GM21515 (cell line): ENCODE results near the gene AHR.
"Not testable (repeated sequence)": the region's sequence is repeated elsewhere in the genome, so short reads cannot be mapped to it uniquely, and the experiment has no call there.

Experiments
- ATAC-seq: cut with Tn5 transposase; IDR thresholded peaks from one replicate; pipeline ENCODE4 v1.9.1; 2021; ENCODE audit not compliant: unreplicated experiment

Gene AHR

GRCh38 chr7:17336168-17336567 lies 37.7 kb downstream of the AHR start:
- ATAC-seq, result no peak

GRCh38 chr7:17339139-17339538 lies 40.7 kb downstream of the AHR start:
- ATAC-seq, result no peak

- ATAC-seq, result no peak
Measured at GRCh38 chr7:17339952-17340351, 41.5 kb downstream of the AHR start.

GRCh38 chr7:17340655-17341054 lies 42.2 kb downstream of the AHR start:
- ATAC-seq, result no peak

GRCh38 chr7:17342756-17343155 lies 44.3 kb downstream of the AHR start:
- no peak for ATAC-seq

- no peak for ATAC-seq
Measured at GRCh38 chr7:17347401-17347800, 48.9 kb downstream of the AHR start.

- not testable (repeated sequence) for ATAC-seq
Measured at GRCh38 chr7:17348932-17349331, 50.5 kb downstream of the AHR start.

- not testable (repeated sequence) for ATAC-seq
Measured at GRCh38 chr7:17350321-17350720, 51.9 kb downstream of the AHR start.

- ATAC-seq, result not testable (repeated sequence)
Measured at GRCh38 chr7:17353650-17354419, 55.4 kb downstream of the AHR start.

- no peak for ATAC-seq
Measured at GRCh38 chr7:17354473-17354872, 56.0 kb downstream of the AHR start.

GRCh38 chr7:17355050-17355449 lies 56.6 kb downstream of the AHR start:
- no peak for ATAC-seq

GRCh38 chr7:17357952-17358351 lies 59.5 kb downstream of the AHR start:
- ATAC-seq, result no peak

- ATAC-seq, result no peak
Measured at GRCh38 chr7:17359610-17360009, 61.2 kb downstream of the AHR start.

GRCh38 chr7:17362439-17363105 lies 64.1 kb downstream of the AHR start:
- ATAC-seq, result no peak

- ATAC-seq, result no peak
Measured at GRCh38 chr7:17364671-17365070, 66.2 kb downstream of the AHR start.

- ATAC-seq, result no peak
Measured at GRCh38 chr7:17365775-17366174, 67.3 kb downstream of the AHR start.

GRCh38 chr7:17367502-17367901 lies 69.0 kb downstream of the AHR start:
- no peak for ATAC-seq

- ATAC-seq, result no peak
Measured at GRCh38 chr7:17368856-17369524, 70.5 kb downstream of the AHR start.

- ATAC-seq, result no peak
Measured at GRCh38 chr7:17369691-17370426, 71.4 kb downstream of the AHR start.

- ATAC-seq, result no peak
Measured at GRCh38 chr7:17370901-17371585, 72.6 kb downstream of the AHR start.
